NK-92 (cell line): Measurements from ENCODE around the gene PFKP.

Source experiments
- DNase-seq: peaks from one replicate; lab custom pipeline; 2025; ENCODE audit not compliant: unreplicated experiment; lab: John Stamatoyannopoulos, UW

The PFKP gene

GRCh38 chr10:3111621-3112163 is 44.3 kb downstream of the PFKP start:
- no peak for DNase-seq

GRCh38 chr10:3113343-3113720 is 46.0 kb downstream of the PFKP start:
- no peak for DNase-seq

DNA sequence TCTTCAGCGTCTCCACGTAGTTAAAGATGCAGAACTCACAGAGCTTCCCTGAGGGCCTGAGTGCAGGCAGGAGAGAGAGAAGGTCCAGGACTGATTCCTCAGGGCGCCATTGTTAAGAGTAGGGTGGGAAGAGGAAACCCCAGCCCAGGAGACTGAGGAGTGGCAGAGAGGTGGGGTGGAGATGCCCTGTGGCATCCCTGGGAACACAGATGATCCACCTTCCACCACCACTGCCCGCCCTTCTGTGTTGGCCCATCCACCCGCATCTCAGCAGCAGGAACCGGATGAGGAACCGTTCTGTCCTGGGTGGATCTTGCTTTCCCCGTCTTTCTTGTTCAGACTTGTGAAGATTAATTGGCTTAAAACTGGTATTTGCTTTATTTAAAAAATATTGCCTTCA is 48.3 kb downstream of the PFKP start:
- no peak for DNase-seq

- no peak for DNase-seq
Observed at GRCh38 chr10:3116508-3117100, 49.3 kb downstream of the PFKP start.

DNA sequence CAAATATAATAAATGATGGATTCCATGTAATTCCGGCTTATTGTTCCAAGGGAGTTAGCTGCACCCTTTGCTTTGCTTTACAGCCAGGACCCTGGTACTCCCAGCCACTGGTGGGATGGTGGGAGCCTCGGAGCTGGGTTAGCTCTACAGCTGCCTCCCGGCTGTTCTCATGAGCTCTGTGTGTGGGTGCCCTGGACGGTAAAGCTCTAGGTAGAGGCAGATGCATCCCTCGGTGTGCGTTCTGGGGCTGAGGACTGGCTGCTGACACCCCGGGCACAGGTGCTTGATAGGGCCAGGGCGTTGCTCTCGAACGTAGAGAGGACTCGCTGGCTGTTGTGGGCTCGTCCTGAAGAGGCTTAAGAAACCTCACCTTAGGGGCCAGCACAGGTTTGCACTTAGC is 50.1 kb downstream of the PFKP start:
- DNase-seq = no peak

- no peak for DNase-seq
Observed at GRCh38 chr10:3118641-3119091, 51.3 kb downstream of the PFKP start.

DNA sequence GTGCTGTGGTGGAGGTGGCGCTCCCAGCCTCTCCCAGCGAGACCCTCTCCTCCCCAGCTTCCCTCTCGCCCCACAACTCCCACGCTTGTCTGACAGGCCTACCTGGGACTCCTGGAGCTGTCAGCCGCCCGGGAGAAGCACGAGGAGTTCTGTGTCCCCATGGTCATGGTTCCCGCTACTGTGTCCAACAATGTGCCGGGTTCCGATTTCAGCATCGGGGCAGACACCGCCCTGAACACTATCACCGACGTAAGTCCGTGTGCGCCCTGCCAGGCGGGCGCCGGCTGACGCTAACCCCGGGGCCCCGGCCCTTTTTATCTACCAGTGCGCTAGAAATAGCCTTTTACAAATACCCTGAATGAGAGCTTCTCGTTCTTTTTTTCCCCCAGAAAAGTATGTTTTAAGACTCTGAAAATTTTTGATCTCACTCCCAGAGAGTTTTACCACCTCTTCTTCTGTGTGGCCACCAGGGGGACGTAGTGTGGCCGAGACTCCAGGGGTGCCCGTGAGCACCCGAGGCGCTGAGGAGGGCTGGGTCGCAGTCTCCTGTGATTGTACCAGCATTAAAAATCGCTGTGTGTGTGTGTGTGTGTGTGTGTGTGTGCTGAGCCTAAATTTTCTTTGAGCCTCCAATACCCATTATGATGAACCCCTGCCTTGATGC is 52.6 kb downstream of the PFKP start:
- DNase-seq = no peak

GRCh38 chr10:3122034-3122433 is 54.7 kb downstream of the PFKP start:
- no peak for DNase-seq

DNA sequence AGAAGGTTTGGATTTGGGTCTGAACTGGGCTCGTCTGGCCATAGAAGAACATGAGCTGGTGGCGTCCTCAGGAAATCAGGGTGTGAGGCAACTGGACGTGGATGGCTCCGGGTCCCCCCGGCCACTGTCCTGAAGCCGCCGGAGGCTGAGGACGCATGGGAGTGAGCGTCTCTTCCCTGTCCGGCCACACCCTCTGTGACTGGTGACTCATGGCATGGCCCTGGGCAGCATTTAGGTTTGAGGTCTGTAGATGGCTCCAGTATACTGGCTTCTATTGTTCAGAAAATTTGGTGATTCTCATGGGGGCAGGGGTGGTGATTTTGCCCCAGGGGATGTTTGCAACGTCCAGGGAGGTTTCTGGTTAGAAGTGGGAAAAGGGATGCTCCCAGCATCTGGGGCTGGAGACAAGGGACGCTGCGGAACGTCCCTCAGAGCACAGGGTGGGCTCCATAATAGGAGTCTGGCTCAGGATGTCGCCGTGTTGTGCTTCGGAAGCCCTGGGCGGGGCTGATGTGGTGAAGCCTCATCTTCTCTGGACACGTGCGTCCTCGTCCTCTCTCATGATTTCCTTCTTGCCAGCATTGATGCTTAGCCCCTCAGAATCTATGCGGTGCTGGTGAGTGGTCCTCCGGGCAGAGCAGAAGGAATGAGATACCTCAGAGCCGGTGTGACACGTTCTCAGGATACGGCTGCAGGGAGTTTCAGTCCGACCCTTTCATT is 55.3 kb downstream of the PFKP start:
- no peak for DNase-seq

DNA sequence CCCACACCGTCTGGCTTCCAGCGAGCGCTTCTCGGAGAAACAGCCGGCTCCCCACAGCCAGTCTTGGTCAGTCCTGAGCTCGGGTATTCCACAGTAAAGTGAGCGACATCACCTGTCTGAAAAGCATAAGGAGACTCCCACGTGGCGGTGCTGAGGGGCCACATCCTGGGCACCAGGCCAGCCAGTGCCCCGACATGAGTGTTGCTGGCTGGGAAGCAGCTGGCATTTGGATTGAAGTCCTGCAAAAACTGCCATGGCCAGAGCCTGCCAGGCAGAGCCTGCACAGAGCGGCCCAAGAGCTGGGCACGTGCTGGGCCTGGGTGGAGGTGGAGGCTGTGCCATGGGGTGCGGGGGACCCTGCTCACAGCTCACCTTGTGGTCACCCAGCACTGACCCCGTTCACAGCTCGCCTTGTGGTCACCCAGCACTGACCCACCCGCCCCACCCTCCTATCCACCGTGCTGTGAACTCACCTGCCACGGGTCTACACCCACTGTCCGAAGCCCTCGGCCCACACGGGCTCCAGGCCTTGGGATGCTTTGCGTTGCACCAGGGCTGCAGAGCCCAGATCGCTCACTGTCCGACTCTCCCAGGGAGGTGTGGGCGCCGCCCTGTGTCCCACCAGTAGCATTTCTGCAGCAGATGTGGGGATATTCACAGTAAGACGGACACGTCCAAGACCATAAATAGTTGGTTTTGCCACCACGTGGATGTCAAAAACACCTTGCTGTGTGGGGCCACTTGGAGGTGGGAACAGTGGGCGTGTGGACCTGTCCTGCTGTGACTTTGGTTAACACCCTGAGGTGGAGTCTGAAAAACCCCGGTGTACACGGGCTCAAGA is 56.4 kb downstream of the PFKP start:
- DNase-seq = no peak

- DNase-seq = no peak
Observed at GRCh38 chr10:3124412-3125175, 57.2 kb downstream of the PFKP start.

- DNase-seq = no peak
Observed at GRCh38 chr10:3125527-3126170, 58.3 kb downstream of the PFKP start.

- no peak for DNase-seq
Observed at GRCh38 chr10:3126249-3126648, 58.9 kb downstream of the PFKP start.

DNA sequence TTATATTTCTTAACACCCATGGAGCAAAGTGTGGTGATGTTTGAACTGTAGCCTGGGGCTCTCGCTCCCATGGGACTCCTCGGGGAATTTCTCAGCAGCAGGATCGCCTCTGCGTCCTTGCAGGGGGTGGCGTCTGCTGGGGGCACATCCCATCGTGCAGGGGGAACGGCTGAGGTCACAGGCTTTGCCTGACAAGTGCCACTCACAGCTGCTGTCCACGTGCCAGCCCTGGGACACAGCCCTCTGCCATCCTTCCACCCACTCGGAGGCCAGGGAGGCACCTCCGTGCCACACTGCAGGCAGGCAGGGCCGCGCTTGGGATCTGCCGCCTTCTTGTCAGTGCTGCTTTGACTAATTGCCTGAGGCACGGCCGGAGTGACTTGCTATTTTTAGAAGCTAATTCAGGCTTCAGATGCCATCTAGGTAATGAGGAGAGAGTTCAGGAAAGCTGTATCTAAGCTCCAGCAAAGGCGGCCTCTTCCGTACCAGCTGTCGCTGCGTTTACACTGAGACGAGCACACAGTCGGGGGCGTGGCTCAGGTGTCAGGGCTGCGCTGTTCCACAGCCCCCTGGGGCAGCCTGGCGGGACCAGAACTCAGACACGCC is 59.5 kb downstream of the PFKP start:
- no peak for DNase-seq

DNA sequence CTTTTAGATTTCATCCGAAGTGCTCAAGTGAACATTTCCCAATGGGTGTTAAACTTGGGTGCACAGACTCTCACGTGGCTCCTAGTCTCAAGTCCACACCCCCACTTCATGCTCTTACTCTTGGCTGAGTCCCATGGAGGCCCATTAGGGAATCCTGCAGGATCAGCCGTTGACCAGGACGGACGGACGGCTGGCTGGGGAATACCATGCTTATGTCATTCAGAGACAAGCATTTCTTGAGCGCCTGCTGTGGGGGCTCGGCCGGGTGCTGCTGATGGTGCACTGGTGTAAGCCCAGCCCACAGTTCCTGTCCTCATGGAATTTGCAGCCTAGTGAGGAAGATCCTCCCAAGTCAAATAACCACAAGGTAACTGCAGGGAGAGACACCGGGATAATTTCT is 60.6 kb downstream of the PFKP start:
- no peak for DNase-seq

DNA sequence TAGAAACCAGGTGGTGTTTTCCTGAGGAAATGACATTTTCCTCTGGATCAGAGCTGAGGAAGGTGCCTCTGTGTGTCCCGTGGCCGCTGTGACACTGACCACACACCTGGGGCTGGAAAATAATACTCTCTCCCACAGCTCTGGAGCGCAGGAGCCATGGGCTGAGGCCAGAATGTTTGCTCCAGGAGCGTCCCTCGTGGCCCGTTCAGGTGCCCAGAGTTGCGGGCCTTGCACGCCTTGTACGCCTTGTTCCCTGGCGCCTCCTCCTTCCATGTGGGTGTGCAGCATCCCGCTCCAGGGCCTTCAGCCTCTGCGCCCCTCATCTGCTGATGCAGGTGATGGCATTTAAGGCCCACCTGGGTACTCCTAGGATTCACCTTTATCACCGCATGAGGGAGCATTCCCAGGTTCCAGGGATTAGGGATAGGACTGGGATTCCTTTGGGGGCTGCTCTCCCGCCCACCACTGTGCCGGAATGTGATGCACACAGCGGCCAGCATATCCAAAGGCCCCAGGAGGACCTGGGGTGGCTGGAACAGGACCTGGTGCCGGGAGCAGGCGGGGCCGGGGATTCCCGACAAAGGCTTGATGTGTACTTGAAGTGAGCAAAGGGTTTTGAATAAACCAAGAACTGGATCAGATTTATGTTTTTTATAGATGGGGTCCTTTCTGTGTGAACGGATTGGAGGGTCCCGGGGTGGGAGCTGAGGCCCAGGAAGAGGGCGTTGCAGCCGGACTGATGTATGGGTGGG is 61.2 kb downstream of the PFKP start:
- no peak for DNase-seq

DNA sequence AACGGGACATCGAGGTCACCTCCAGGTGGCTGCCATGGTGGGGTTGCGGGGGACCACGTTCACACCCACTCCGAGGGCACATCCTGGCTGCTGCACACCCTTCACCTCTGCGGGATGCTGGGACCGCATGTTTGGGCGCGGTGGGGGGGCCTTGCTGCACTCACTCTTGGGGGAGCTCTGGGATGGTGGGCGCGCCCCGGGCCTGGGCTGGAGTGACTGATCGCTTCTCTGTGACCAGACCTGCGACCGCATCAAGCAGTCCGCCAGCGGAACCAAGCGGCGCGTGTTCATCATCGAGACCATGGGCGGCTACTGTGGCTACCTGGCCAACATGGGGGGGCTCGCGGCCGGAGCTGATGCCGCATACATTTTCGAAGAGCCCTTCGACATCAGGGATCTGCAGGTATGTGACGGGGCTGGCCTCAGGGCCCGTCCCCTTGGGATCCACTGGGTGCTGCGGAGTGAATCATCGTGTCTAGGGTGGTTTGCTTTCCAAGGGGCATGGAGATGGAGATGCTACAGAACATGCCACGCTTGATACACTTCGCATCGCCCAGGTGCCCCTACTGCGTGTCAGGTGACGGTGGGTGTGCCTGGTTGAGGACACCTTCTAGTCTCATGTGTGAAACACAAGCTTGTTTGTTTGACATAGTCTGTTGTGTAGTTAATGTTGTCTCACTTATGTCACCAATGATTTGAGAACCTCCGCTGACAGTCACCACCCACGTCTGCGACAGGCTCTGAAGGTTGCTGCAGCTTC is 62.4 kb downstream of the PFKP start:
- no peak for DNase-seq

DNA sequence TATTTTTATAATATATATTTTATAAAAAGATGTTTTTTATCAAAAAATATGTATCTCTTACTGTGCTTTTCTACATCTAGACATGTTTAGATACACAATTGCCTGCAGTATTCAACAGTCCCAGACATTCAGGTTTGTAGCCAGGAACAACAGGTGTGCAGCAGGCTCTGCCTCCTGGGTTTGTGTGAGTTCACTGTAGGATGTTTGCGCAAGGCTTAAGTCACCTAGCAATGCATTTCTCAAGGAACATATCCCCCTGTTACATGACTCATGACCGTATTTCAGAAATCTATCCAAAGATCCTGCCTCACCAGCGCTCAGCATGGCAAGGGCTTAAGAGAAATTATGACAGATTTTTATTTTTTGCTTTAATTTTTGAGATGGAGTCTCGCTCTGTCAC is 63.8 kb downstream of the PFKP start:
- DNase-seq = no peak
